Measurements from ENCODE around the gene PLXNA4. TPM values are rescaled to one million over a fixed set of nuclear protein-coding genes. Genes with fewer than 3 reads are reported as not detected.

PLXNA4 gene
- total RNA-seq, 2 donors from 2014 or later = 24.0 to 42.7 TPM

DNA sequence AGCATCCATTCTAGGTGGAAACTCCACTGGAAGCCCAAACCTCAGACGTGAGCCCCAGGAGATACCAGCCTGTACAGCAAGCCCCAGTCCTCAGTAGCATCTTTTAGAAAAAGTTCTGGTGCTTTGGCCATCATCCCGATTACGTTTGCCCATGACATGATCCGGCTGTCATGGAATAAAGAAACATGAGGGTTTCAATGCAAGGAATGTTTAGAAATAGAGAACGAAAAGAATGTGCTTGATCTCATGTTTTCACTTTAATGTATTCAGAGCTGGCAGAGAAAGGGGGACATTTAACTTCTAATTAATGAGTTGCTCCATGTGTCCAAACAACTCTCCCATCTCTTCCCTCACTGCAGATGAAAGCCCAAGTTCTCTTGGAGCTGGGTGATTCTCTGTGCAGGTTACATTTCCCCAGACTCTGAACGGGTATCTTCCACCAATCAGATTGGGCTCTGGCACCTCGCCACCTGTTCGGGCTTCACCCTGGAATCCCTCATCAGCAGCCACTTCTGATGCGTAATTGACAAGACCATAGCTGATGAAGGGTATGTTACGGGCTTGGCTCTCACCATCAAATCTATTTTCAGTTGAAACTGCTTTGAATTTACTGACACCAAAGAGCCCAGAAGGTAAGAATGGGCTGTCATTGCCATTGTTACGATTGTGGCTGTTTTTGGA is 165.3 kb downstream of the PLXNA4 start:
- no peak for DNase-seq
- Mint-ChIP-seq H3K27me3 (ENCODE audit: insufficient read depth) (no peaks in the 10 kb centered on the region), H3K9me3 (no peaks in the 10 kb centered on the region), H3K36me3 (ENCODE audit: low read depth) (no peaks in the 10 kb centered on the region), H3K4me3 (no peak overlapping the region), H3K4me1 (peaks cover 52% of the 10 kb centered on the region), H3K27ac (no peak overlapping the region)
- H3K27me3 ChIP-seq (ENCODE audit: control insufficient read depth, insufficient read depth, low read length, poor library complexity, severe bottlenecking) = no peaks in the 10 kb centered on the region
- WGBS, 2 experiments (ENCODE audit: insufficient coverage in 1 of 2, insufficient read length in 1 of 2) = 94 to 99% methylated on average over 11 of the region's 11 CpGs
- H3K4me1 ChIP-seq (ENCODE audit: control insufficient read depth, insufficient read depth, low read length) = peaks cover 11% of the 10 kb centered on the region
- no peaks in the 10 kb centered on the region for H3K9me3 ChIP-seq (ENCODE audit: control insufficient read depth, low read length)
- no peak overlapping the region for H3K4me3 ChIP-seq (ENCODE audit: low read length)
- H3K36me3 ChIP-seq (ENCODE audit: control insufficient read depth, insufficient read depth, low read length) = no peaks in the 10 kb centered on the region
- H3K27ac ChIP-seq (ENCODE audit: low read depth, low read length) = no peak overlapping the region
- TF ChIP-seq, protein P1, sequence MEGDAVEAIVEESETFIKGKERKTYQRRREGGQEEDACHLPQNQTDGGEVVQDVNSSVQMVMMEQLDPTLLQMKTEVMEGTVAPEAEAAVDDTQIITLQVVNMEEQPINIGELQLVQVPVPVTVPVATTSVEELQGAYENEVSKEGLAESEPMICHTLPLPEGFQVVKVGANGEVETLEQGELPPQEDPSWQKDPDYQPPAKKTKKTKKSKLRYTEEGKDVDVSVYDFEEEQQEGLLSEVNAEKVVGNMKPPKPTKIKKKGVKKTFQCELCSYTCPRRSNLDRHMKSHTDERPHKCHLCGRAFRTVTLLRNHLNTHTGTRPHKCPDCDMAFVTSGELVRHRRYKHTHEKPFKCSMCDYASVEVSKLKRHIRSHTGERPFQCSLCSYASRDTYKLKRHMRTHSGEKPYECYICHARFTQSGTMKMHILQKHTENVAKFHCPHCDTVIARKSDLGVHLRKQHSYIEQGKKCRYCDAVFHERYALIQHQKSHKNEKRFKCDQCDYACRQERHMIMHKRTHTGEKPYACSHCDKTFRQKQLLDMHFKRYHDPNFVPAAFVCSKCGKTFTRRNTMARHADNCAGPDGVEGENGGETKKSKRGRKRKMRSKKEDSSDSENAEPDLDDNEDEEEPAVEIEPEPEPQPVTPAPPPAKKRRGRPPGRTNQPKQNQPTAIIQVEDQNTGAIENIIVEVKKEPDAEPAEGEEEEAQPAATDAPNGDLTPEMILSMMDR (conservative IDR thresholded peaks at IDR 0.05) = no peak
- H3K9ac ChIP-seq (ENCODE audit: extremely low read depth, low read length, poor library complexity, severe bottlenecking) = no peak overlapping the region

DNA sequence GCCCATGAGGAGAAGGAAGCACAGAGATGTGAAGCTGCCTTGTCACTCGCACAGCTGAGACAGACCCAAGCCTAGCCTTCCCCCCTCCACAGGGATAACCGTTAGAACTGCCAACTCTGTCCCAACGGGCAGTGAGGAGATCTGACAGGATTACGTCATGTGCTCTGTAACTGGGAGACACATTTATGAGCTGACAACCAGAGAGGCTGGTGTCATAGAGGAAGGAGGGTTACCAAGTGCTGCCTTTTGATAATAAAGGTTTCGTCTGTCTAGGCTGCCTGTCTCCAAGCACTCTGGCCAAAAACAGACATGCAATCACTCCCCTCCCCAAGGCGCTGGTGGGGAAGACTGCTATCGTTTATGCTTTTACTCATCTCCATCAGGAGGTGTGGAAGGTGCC is 165.9 kb downstream of the PLXNA4 start:
- DNase-seq = no peak
- no peaks in the 10 kb centered on the region for H3K9me3 ChIP-seq (ENCODE audit: control insufficient read depth, low read length)
- Mint-ChIP-seq H3K36me3 (ENCODE audit: low read depth) (no peaks in the 10 kb centered on the region), H3K9me3 (no peaks in the 10 kb centered on the region), H3K4me3 (no peak overlapping the region), H3K4me1 (peaks cover 49% of the 10 kb centered on the region), H3K27ac (no peak overlapping the region), H3K27me3 (ENCODE audit: insufficient read depth) (no peaks in the 10 kb centered on the region)
- no peak overlapping the region for H3K4me3 ChIP-seq (ENCODE audit: low read length)
- TF ChIP-seq, protein P1 (conservative IDR thresholded peaks at IDR 0.05) = no peak
- no peaks in the 10 kb centered on the region for H3K36me3 ChIP-seq (ENCODE audit: control insufficient read depth, insufficient read depth, low read length)
- no peak overlapping the region for H3K9ac ChIP-seq (ENCODE audit: extremely low read depth, low read length, poor library complexity, severe bottlenecking)
- 85 to 86% methylated on average over 3 to 7 of the region's 7 CpGs for WGBS, 2 experiments (ENCODE audit: insufficient coverage in 1 of 2, insufficient read length in 1 of 2)
- no peaks in the 10 kb centered on the region for H3K27me3 ChIP-seq (ENCODE audit: control insufficient read depth, insufficient read depth, low read length, poor library complexity, severe bottlenecking)
- no peak overlapping the region for H3K27ac ChIP-seq (ENCODE audit: low read depth, low read length)
- H3K4me1 ChIP-seq (ENCODE audit: control insufficient read depth, insufficient read depth, low read length) = peaks cover 11% of the 10 kb centered on the region

DNA sequence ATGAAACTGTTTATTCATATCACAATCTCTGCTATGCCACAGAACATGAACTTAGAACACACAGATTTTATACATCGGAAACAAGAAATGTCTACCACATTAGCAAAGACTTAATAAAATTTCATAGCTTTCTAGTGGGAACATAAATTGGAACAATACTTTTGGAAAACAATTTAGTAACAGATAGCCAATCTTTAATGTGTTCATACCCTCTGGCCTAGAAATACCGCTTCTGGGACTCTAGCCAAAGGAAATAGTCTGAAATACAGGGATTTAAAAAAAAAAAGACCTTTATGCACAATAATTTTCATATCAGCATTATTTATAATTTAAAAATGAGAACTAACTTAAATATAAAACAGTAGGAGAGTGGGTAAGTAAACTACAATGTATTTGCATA is 168.5 kb downstream of the PLXNA4 start:
- H3K27ac ChIP-seq (ENCODE audit: low read depth, low read length) = no peak overlapping the region
- no peaks in the 10 kb centered on the region for H3K27me3 ChIP-seq (ENCODE audit: control insufficient read depth, insufficient read depth, low read length, poor library complexity, severe bottlenecking)
- DNase-seq = no peak
- H3K4me3 Mint-ChIP-seq = no peak overlapping the region
- H3K9ac ChIP-seq (ENCODE audit: extremely low read depth, low read length, poor library complexity, severe bottlenecking) = no peak overlapping the region
- peaks cover 33% of the 10 kb centered on the region for H3K4me1 Mint-ChIP-seq
- H3K4me3 ChIP-seq (ENCODE audit: low read length) = no peak overlapping the region
- TF ChIP-seq, protein P1 (conservative IDR thresholded peaks at IDR 0.05) = no peak
- no peaks in the 10 kb centered on the region for H3K36me3 ChIP-seq (ENCODE audit: control insufficient read depth, insufficient read depth, low read length)
- no peaks in the 10 kb centered on the region for H3K36me3 Mint-ChIP-seq (ENCODE audit: low read depth)
- H3K9me3 ChIP-seq (ENCODE audit: control insufficient read depth, low read length) = no peaks in the 10 kb centered on the region
- H3K4me1 ChIP-seq (ENCODE audit: control insufficient read depth, insufficient read depth, low read length) = peaks cover 5% of the 10 kb centered on the region
- no peaks in the 10 kb centered on the region for H3K9me3 Mint-ChIP-seq
- WGBS, 2 experiments (ENCODE audit: insufficient coverage in 1 of 2, insufficient read length in 1 of 2) = 100% methylated on average over 2 of the region's 2 CpGs; no CpG with 5 or more reads in 1 of the 2 experiments
- H3K27ac Mint-ChIP-seq = no peak overlapping the region
- no peaks in the 10 kb centered on the region for H3K27me3 Mint-ChIP-seq (ENCODE audit: insufficient read depth)

Data from endodermal cell (in vitro differentiated cells).